Sigmoid colon (tissue), 7 donors: Measurements from ENCODE around the gene IL1RAPL1. TPM values are rescaled to one million over a fixed set of nuclear protein-coding genes. Genes with fewer than 3 reads are reported as not detected.

ENCODE experiments used
- DNase-seq: peaks from one replicate; pipeline ENCODE4 v3.0.0-alpha.2; 2019
- H3K27ac ChIP-seq, 4 donors: fragments of 200-600 bp; sonication (generic); one replicate each; pipeline ENCODE4 v1.5.1; 2016 to 2019; ENCODE audit warnings: mild to moderate bottlenecking in 1 of 4
- H3K27me3 ChIP-seq, 3 donors: fragments of 200-600 bp; sonication (generic); one replicate each; pipeline ENCODE4 v1.5.1; 2019; ENCODE audit warnings: mild to moderate bottlenecking in 1 of 3
- H3K36me3 ChIP-seq, 4 donors: fragments of 200-600 bp; sonication (generic); one replicate each; pipeline ENCODE4 v1.5.1; 2016 to 2019
- H3K4me1 ChIP-seq, 4 donors: fragments of 200-600 bp; sonication (generic); one replicate each; pipeline ENCODE4 v1.5.1; 2017 to 2019
- H3K4me3 ChIP-seq, 4 donors: fragments of 200-600 bp; sonication (generic); one replicate each; pipeline ENCODE4 v1.5.1; 2017 to 2019; ENCODE audit warnings: mild to moderate bottlenecking in 2 of 4, moderate library complexity in 1 of 4
- H3K9me3 ChIP-seq, 4 donors: fragments of 200-600 bp in 3 of 4; sonication (generic) in 3 of 4; one replicate each; pipeline versions ENCODE4 v1.5.1 to v1.6.1; 2013 to 2019
- CTCF ChIP-seq, 4 experiments: fragments of 450-650 bp in 3 of 4; fragments of 200-600 bp in 1 of 4; IDR thresholded peaks; one replicate each; pipeline ENCODE4 v1.5.1; 2016 to 2019; ENCODE audit warnings: antibody characterized with exemption in 4 of 4, mild to moderate bottlenecking in 3 of 4, moderate library complexity in 2 of 4
- EP300 ChIP-seq, 4 donors: sonication (generic); formaldehyde crosslinking; IDR thresholded peaks; one replicate each; pipeline ENCODE4 v1.6.1; 2017; ENCODE audit warnings: antibody characterized with exemption in 4 of 4
- POLR2A ChIP-seq, 2 donors: fragments of 450-650 bp; IDR thresholded peaks; one replicate each; pipeline ENCODE4 v1.6.1; 2016; ENCODE audit warnings: antibody characterized with exemption in 2 of 2, mild to moderate bottlenecking in 2 of 2, moderate library complexity in 2 of 2
- POLR2AphosphoS5 ChIP-seq, 4 donors: sonication (generic); formaldehyde crosslinking; IDR thresholded peaks; one replicate each; pipeline ENCODE4 v1.6.1; 2017; ENCODE audit warnings: antibody characterized with exemption in 4 of 4
- WGBS, 2 donors: extraction: QIAGEN DNeasy Blood & Tissue Kit; methylation state at CpG; one replicate each; pipeline ENCODE4 v1.1.7; 2013; 5-methylcytosine and 5-hydroxymethylcytosine counted together
- intact Hi-C: fragments of 100-400 bp; cut with DNase I; formaldehyde crosslinking; loops from one replicate; pipeline ENCODE4 v1.15.1; 2023
- polyA plus RNA-seq, 3 donors: library from polyadenylated mRNA; stranded (reverse); fragments of 200-250 nt; gene quantifications; one replicate each; pipeline ENCODE4 v1.2.3, GENCODE V29; 2013
- total RNA-seq, 4 donors: library from RNA; depleted of rRNA; stranded (reverse); fragments of >200 nt; gene quantifications; one replicate each; pipeline ENCODE4 v1.1.0, GENCODE V29; 2016
- donor health status: healthy with polysubstance abuse.
- donor health status: Bipolar disorder and iron deficiency.
- donor health status: healthy.

IL1RAPL1 gene
- total and polyA plus RNA-seq, 7 donors: 0.07 to 2.5 (median 1.2) TPM; not detected in 2

GRCh38 chrX:29693912-29694311 is 1106.7 kb downstream of the IL1RAPL1 start:
- Histone ChIP-seq H3K4me1 (peaks cover 0 to 5% (median 0%) of the 10 kb centered on the region in 4 donors), H3K36me3 (no peaks in the 10 kb centered on the region), H3K4me3 (no peak overlapping the region), H3K9me3 (no peaks in the 10 kb centered on the region), H3K27me3 (no peaks in the 10 kb centered on the region), H3K27ac (no peak overlapping the region)
- no peak for TF ChIP-seq CTCF (IDR thresholded peaks at IDR 0.05)
- no peak for TF ChIP-seq POLR2A (IDR thresholded peaks at IDR 0.05)
- WGBS, 2 donors: 62 to 64% methylated on average over 3 of the region's 3 CpGs
- intact Hi-C loops: no loop called here
- no peak for DNase-seq

GRCh38 chrX:29699239-29699638 is 1112.0 kb downstream of the IL1RAPL1 start:
- H3K9me3 ChIP-seq: no peaks in the 10 kb centered on the region
- DNase-seq: no peak
- intact Hi-C loops: no loop called here
- no peak for TF ChIP-seq POLR2AphosphoS5 (IDR thresholded peaks at IDR 0.05)
- no peak for TF ChIP-seq CTCF (IDR thresholded peaks at IDR 0.05)
- TF ChIP-seq EP300 (IDR thresholded peaks at IDR 0.05): no peak
- TF ChIP-seq POLR2A (IDR thresholded peaks at IDR 0.05): no peak
- H3K27ac ChIP-seq: no peak overlapping the region
- no peak overlapping the region for H3K4me3 ChIP-seq
- H3K4me1 ChIP-seq: peaks cover 0 to 2% (median 0%) of the 10 kb centered on the region in 4 donors
- H3K36me3 ChIP-seq: no peaks in the 10 kb centered on the region
- no peaks in the 10 kb centered on the region for H3K27me3 ChIP-seq
- WGBS, 2 donors: 12 to 49% methylated on average over 1 of the region's 1 CpG

- DNase-seq: no peak
- TF ChIP-seq EP300 (IDR thresholded peaks at IDR 0.05): no peak
- no peak for TF ChIP-seq CTCF (IDR thresholded peaks at IDR 0.05)
- intact Hi-C loops: no loop called here
- H3K4me1 ChIP-seq: no peaks in the 10 kb centered on the region
- H3K9me3 ChIP-seq: no peaks in the 10 kb centered on the region
- H3K36me3 ChIP-seq: no peaks in the 10 kb centered on the region
- no peaks in the 10 kb centered on the region for H3K27me3 ChIP-seq
- 93 to 96% methylated on average over 2 of the region's 2 CpGs for WGBS, 2 donors
- H3K27ac ChIP-seq: no peak overlapping the region
- H3K4me3 ChIP-seq: no peak overlapping the region
These were observed 1119.8 kb downstream of the IL1RAPL1 start for GRCh38 chrX:29707088-29707487.

GRCh38 chrX:29721152-29721551 is 1133.9 kb downstream of the IL1RAPL1 start:
- no peak overlapping the region for H3K27ac ChIP-seq
- no peaks in the 10 kb centered on the region for H3K36me3 ChIP-seq
- no peak overlapping the region for H3K4me3 ChIP-seq
- no peaks in the 10 kb centered on the region for H3K9me3 ChIP-seq
- no peaks in the 10 kb centered on the region for H3K27me3 ChIP-seq
- no peak for DNase-seq
- 88 to 94% methylated on average over 2 of the region's 2 CpGs for WGBS, 2 donors
- TF ChIP-seq EP300 (IDR thresholded peaks at IDR 0.05) (no peak), CTCF (IDR thresholded peaks at IDR 0.05) (no peak), POLR2AphosphoS5 (IDR thresholded peaks at IDR 0.05) (no peak), POLR2A (IDR thresholded peaks at IDR 0.05) (no peak)
- no peaks in the 10 kb centered on the region for H3K4me1 ChIP-seq
- intact Hi-C loops: no loop called here

- Histone ChIP-seq H3K4me1 (no peaks in the 10 kb centered on the region), H3K27me3 (no peaks in the 10 kb centered on the region), H3K4me3 (no peak overlapping the region), H3K27ac (no peak overlapping the region), H3K9me3 (no peaks in the 10 kb centered on the region), H3K36me3 (no peaks in the 10 kb centered on the region)
- no peak for DNase-seq
- TF ChIP-seq POLR2A (IDR thresholded peaks at IDR 0.05) (no peak), EP300 (IDR thresholded peaks at IDR 0.05) (no peak), CTCF (IDR thresholded peaks at IDR 0.05) (no peak), POLR2AphosphoS5 (IDR thresholded peaks at IDR 0.05) (no peak)
- intact Hi-C loops: no loop called here
- 43 to 69% methylated on average over 1 of the region's 1 CpG for WGBS, 2 donors
These were observed 1137.1 kb downstream of the IL1RAPL1 start for GRCh38 chrX:29724316-29724715.
